HL-60/S4 treated with phorbol 12-myristate 13-acetate at 8.2 ng/mL for 4 days and 3 days (cell line): Measurements from ENCODE around the gene SMIM38.

ENCODE experiments used
- in situ Hi-C: fragments of 300-500 bp; cut with MboI; formaldehyde crosslinking; loops from 2 replicates; pipeline ENCODE4 v1.15.0; 2022; ENCODE audit warnings: low sequenced_read_pairs

SMIM38 gene

DNA sequence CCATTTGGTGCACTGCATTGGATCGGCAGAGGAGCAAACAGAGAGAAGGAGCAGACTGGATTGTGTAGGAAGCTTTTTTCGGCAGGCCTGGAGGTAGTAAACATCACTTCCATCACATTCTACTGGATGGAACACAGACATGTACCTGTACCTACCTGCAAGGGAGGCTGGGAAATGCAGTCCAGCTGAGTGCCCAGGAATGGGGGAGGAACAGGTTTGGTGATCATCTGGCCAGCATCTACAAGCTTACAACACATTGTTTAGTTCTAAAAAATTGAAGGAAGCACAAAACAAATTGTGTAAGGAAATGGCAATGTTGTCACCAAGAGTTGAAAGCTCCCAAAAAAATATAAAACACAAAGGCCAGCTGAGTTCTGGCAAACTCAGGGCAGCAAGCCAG, 19.1 kb downstream of the SMIM38 start:
- in situ Hi-C loops, result no loop called here

GRCh38 chr11:69178819-69179482, 23.2 kb downstream of the SMIM38 start:
- in situ Hi-C loops, result no loop called here

DNA sequence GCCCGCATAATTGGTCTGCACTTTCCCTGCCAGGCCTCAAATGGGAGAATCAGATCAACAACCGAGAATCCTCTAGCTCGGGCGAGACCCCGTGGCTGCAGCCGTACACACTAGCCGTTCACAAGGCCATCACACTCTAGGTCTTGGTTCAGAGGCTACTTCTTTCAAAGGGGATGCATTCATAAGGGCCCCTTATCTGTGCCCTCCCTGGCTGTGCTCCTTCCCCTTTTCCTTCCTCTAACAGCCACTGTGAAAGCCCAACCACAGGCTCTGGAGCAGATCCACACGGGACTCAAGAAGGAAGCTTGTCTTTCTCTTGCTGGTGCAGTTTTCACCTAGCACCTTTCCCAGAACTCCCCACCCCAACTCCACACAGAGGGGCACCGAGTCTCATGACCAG, 24.5 kb downstream of the SMIM38 start:
- in situ Hi-C loops, result no loop called here

- in situ Hi-C loops, result no loop called here
Measured at GRCh38 chr11:69180726-69181125, 25.0 kb downstream of the SMIM38 start.

DNA sequence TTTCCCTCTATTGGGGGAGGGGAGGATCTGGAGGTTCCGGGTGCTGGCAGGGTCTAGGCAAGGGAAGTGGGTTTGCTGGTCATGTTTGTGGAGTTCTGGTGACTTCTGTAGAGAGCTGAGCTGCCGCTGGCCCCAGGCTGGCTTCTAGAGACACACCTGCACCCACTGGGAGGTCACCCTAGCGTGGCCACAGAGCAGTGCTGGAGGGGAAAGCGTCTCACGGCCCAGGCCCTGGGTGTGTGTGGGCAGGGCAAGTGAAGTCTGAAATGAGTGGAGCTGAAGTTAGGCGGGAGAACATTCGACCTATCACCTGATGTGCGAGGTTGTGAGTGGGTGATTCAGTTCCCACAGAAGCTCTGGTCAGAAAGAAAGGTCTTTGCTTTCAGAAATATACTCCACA, 27.9 kb downstream of the SMIM38 start:
- in situ Hi-C loops, result no loop called here

DNA sequence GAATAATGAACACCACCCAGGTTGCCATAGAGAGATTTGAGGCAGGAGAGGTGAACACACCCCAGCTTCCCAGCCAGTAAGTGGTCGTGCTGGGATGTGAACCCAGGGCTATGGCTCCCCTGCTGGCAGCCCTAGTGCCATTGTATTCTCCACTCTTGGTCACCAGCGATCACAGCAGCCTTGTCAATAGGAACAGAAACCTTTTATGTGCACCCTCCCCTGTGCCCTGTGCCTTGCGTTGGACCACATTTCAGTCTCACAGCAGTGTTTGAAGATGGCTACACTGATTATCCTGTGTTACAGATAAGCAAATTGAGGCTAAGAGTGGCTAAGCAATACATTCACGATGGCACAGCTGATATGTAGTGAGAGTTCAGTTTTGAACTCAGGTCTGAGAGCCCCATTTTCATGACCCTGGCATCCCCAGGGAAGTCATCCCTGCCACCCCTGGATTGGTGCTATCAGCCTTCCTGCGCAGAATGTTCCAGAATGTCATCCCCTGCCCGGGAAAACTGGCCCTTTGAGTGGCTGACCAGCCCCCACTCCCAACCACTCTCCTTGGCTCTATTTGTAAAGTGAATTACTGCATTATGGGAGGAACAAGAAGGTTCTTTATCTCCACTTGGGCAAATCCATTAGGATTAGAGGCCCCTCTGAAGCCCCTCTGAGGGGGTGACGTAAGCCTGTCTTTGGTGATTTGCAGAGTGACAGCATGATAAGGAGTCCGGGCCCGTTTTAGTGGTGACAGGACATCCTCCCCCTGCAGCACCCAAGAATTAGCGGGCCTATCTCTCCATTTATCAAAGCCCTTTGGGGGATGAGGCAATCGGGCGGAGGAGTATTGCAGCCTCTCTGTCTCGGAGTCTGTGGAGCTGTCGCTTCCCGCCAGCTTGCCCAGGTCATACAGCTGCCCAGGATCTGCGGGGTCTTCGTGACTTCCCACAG, 30.9 kb downstream of the SMIM38 start:
- in situ Hi-C loops, result no loop called here

DNA sequence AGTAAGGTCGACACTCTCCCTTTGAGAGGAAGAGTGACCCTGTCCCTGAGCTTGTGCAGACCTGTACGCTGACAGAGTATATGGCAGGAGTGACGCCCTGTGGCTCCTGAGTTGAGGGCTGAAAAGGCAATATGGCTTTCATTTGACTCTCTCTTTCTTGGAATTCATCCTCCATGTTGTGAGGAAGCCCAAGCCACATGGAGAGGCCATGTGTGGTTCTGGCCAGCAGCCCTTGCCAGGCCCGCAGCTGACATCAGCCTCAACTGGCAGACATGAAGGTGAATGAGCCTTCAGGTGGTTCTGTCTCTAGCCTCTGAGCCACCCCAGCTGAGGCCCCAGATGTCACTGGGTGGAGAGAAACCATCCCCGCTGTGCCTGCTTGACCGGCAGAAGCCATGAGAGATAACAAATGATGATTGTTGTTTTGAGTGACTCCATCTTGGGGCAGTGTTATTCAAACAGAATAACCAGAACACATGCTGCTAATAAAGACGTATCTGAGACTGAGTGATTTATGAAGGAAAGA, 31.9 kb downstream of the SMIM38 start:
- in situ Hi-C loops, result no loop called here

DNA sequence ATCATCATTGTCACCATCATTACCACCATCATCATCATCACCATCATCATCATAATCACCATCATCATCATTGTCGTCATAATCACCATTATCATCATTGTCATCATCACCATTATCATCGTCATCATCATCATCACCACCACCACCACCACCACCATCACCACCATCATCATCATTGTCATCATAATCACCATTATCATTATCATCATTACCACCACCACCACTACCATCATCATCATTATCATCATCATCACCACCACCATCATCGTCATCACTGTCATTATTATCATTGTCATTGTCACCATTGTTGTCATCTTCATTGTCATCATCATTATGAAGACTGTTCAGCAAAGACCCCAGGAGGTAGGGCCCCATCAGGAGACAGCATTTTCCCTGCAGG, 33.3 kb downstream of the SMIM38 start:
- in situ Hi-C loops, result no loop called here

- in situ Hi-C loops, result no loop called here
Measured at GRCh38 chr11:69190796-69191536, 35.2 kb downstream of the SMIM38 start.

DNA sequence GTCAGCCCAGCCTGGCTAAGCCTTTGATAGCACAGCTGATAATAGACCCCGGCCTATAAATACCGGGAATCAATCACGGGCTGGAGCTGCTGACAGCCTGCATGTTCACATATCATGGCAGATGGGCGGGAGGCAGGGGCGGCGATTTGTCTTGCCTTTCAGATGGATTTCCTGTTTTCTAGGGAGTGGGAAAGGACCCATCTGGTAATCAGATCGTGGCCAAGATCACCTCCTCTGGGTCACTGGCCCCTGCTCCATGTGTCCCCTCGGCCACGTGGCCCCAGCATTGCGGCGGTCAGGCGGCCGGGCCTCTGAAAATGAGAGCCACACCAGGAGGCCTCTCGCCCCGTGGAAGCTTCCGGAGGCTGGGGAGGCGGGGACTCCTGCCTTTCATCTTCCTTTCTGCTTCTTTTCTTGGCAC, 36.6 kb downstream of the SMIM38 start:
- in situ Hi-C loops, result no loop called here

DNA sequence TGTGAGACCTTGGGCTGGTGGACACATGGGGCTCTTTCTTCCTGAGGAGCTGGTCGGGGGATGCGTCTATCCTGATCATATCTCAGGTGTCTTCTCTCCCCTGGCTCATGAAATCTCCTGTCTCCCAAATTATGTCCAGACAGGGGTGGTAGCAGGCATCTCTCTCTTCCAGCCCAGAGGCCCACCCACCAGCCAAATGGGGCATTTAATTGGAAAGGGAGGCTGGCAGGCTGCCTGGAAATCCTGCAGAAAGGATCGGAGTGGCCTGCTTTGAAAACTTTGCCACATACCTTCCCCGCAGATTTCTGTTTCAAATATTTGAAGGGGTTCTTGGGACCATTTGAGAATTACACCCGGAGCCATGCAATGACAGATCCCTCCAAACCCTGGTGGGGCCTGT, 37.4 kb downstream of the SMIM38 start:
- in situ Hi-C loops, result no loop called here

DNA sequence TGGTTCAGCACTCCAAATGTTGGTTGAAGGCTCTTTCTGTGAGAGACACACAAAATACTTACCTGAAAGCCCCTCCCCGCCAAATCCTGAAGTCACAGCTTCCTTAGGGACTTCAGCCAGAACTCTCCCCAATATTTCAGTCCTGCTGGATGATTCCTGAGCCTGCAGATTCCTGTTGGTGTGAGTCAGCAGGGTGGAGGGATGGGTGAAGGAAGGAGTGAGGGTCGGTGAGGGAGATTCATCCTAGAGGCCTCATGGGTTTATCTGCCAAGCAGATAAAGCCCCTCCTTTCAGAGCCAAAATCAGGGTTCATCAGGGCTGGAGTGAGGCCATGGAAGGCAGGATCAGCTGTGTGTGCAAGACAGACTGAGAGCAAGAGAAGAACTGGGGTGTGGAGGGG, 37.9 kb downstream of the SMIM38 start:
- in situ Hi-C loops, result no loop called here

DNA sequence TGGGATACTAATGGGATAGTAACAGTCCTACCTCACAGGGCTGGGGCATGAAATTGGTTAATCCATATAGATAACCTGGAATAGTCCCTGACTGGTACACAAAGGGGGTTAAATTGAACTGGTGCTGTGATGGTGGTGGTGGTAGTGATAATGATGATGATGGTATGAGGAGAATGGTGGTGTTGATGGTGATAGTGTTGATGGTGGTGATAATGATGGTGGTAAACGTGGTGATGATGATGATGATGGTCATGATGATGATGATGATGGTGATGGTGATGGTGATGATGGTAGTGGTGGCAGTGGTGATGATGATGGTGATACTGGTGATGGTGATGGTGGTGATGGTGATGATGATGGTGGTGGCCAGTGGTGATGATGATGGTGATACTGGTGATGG, 38.7 kb downstream of the SMIM38 start:
- in situ Hi-C loops, result no loop called here

DNA sequence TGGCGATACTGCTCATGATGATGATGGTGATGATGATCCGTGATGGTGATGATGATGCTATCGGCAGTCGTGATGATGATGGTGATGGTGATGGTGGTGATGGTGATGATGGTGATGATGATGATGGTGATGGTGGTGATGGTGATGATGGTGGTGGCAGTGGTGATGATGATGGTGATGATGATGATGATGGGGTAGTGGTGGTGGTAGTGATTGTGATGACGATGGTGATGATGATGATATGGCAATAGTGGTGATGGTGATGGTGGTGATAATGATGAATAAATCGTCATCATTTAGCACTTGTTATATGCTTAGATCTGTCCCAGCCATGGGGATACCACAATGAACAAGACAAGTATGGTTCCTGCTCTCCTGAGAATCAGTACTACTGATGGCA, 39.2 kb downstream of the SMIM38 start:
- in situ Hi-C loops, result no loop called here

GRCh38 chr11:69195824-69196782, 40.4 kb downstream of the SMIM38 start:
- in situ Hi-C loops, result no loop called here

DNA sequence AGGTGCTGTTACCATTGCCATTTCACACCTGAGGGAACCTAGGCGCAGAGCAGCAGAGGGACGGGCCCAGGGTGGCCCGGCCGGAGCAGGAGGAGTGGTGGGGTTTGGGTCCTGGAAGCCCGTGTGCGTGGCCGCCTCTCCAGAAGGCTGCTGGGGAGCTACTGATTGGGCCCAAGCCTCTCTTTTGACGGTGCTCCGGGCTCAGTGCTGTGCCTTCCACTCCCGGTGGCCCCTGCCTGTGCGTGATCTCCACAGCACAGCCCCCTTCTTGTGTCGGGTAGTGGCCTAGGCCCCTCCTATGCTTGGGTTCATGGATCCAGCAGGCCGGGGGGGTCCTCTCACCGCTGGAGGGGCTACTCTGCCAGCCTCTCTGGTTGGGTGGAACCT, 41.0 kb downstream of the SMIM38 start:
- in situ Hi-C loops, result no loop called here

DNA sequence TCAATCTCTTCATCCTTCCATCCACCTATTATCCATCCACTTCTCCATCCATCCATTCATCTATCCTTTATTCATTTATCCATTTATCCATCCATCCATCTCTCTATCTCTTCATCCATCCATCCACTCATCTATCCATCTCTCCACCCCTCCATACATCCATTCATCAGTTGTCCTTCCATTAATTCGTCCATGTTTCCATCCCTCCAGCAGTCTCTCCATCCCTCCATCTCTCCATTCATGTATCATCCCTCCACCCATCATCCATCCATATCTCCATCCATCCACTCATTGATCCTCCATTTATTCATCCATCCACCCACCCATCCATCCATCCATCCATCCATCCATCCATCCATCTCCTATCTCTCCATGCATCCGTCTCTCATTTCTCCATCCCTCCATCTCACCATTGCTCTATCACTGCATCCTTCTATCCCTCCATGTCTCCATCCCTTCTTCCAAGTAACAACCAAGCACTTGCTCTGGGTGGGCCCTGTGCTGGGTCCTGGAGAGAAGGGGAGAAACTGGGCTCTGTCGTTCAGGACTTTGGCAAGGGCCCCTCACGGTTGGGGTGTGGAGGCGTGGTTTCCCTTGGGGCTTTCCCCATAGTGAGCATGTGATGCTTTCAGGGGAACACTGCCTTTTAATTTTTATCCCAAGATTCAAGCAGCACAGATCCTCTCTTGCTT, 43.3 kb downstream of the SMIM38 start:
- in situ Hi-C loops, result no loop called here

DNA sequence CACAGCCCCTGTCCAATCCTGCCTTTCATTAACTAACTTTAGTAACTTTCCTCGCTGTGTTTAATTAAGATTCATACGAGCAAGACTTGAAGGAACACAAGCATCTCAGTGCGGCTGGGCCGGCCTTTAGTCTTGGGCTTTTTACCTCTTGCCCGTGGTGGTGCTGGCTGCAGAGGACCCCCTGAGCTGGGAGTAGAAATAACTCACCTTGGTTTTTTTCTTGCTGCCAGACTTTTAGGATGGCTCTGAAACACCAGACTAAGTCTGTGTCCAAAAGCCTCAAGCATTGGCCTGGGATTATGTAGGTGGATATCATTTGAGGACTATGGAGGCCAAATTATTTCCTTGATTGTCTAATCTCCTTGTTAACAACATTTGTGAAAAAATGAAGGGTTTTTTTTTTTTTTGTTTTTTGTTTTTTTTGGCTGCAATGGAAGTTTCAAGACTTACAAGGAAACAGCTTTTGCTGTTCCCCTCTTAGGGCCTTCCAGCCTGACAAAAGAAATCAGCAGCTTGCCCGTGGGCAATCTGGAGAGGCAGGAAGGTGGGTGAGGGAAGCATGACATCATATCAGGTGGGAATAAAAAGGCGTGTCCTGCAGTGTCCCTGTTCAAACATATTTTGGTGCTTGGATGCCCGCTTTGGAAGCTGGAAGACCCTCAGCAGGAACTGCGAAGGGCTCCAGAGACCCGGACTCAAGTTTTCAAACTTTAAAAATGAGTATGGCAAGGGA, 44.0 kb downstream of the SMIM38 start:
- in situ Hi-C loops, result no loop called here
